ENCODE data around the gene NHLRC1. TPM values are rescaled to one million over a fixed set of nuclear protein-coding genes. Genes with fewer than 3 reads are reported as not detected.

NHLRC1 gene
- total and polyA plus RNA-seq, 4 experiments from 2014 or later = 0.95 to 1.7 (median 1.1) TPM

DNA sequence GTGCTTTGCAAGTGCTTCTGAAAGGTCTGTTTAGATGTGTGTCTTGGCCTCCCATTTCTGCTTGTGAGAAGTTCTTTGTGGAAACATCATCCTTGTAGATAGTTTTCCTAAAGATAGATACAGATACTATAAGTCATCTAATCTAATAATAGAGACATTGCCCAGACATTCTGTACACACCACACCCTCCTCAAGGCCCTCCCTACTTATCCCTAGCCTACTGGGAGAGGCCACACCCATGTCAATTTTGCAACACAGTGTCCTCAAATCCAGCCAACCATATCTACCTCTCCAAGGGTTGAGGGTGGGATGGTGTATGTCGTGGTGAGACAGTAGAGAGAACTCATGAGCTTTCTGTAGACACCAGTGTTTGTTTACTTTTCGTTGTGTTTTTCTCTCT, 39.0 kb upstream of the NHLRC1 start:
- CTCF ChIA-PET (ENCODE audit: partially characterized antibody) = interaction anchor here (1.5 kb wide), 1 partner anchor 61 kb away, joined by 3 read pairs; no protein-coding TSS in a partner anchor

DNA sequence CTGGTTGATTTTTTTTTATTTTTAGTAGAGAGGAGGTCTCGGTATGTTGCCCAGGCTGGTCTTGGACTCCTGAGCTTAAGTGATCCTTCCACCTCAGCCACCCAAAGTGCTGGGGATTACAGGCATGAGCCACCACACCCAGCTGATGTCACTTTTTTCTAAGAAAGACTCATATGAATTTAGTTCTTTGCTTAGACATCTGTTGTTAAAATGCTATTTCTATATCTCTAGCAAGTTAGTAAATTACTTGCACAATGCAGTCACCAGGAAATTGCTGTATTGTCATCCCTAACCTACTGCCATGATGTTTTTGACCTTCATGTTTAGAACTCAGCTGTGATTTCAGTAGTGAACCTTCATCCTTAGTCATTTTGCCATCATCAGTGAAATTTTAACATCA, 38.4 kb upstream of the NHLRC1 start:
- peaks cover 7% of the 10 kb centered on the region for H3K4me1 ChIP-seq (ENCODE audit: insufficient read depth, low read length)
- Mint-ChIP-seq H3K9me3 (no peaks in the 10 kb centered on the region), H3K4me1 (peaks cover 5 to 9% (median 7%) of the 10 kb centered on the region in 4 donors), H3K36me3 (peaks cover 38 to 42% of the 10 kb centered on the region in 2 donors), H3K4me3 (no peak overlapping the region), H3K27ac (no peak overlapping the region), H3K27me3 (no peaks in the 10 kb centered on the region)
- no peaks in the 10 kb centered on the region for H3K36me3 ChIP-seq (ENCODE audit: insufficient read depth, low read length)
- intact Hi-C loops (cut with micrococcal nuclease) = no loop called here
- ChIA-PET POLR2A (ENCODE audit: partially characterized antibody) (interaction anchor here (0.6 kb wide), 1 partner anchor 10 kb away, joined by 3 read pairs; no protein-coding TSS in a partner anchor), CTCF (ENCODE audit: partially characterized antibody) (interaction anchor here (0.6 to 1.5 kb wide), 2 partner anchors 61 to 491 kb away, joined by 3 read pairs; no protein-coding TSS in a partner anchor)
- H3K27ac ChIP-seq (ENCODE audit: low read depth, low read length) = no peak overlapping the region
- H3K9me3 ChIP-seq (ENCODE audit: control insufficient read depth in 1 of 2, low read length in 2 of 2) = no peaks in the 10 kb centered on the region
- H3K27me3 ChIP-seq (ENCODE audit: insufficient read depth, low read length) = no peaks in the 10 kb centered on the region
- DNase-seq = no peak
- no peak overlapping the region for H3K4me3 ChIP-seq (ENCODE audit: low read length in 2 of 2)

More for the DNA sequence above, 39.0 kb upstream of the NHLRC1 start:
- Mint-ChIP-seq H3K27me3 (no peaks in the 10 kb centered on the region), H3K9me3 (no peaks in the 10 kb centered on the region), H3K27ac (peak overlapping the region in 2 of 7 donors; percentile 37 to 60), H3K4me3 (no peak overlapping the region), H3K4me1 (peaks cover under 1 to 5% (median 2%) of the 10 kb centered on the region in 4 donors), H3K36me3 (peaks cover 38 to 42% of the 10 kb centered on the region in 2 donors)
- Histone ChIP-seq H3K4me3 (ENCODE audit: low read length in 2 of 2) (no peak overlapping the region), H3K27ac (ENCODE audit: low read depth, low read length) (no peak overlapping the region), H3K4me1 (ENCODE audit: insufficient read depth, low read length) (peaks cover 3% of the 10 kb centered on the region), H3K36me3 (ENCODE audit: insufficient read depth, low read length) (no peaks in the 10 kb centered on the region), H3K27me3 (ENCODE audit: insufficient read depth, low read length) (no peaks in the 10 kb centered on the region), H3K9me3 (ENCODE audit: control insufficient read depth in 1 of 2, low read length in 2 of 2) (no peaks in the 10 kb centered on the region)
- DNase-seq = no peak
- intact Hi-C loops (cut with micrococcal nuclease) = no loop called here
- POLR2A ChIA-PET (ENCODE audit: partially characterized antibody) = no interaction called here

GRCh38 chr6:18155864-18156421, 33.5 kb upstream of the NHLRC1 start:
- POLR2A ChIA-PET (ENCODE audit: partially characterized antibody) = interaction anchor here (0.9 to 2.7 kb wide), 7 partner anchors 10 to 231 kb away, joined by 3 to 13 read pairs (median 5); partner anchors contain the start of genes DEK, NHLRC1 and RNF144B
- no peaks in the 10 kb centered on the region for H3K27me3 ChIP-seq (ENCODE audit: insufficient read depth, low read length)

DNA sequence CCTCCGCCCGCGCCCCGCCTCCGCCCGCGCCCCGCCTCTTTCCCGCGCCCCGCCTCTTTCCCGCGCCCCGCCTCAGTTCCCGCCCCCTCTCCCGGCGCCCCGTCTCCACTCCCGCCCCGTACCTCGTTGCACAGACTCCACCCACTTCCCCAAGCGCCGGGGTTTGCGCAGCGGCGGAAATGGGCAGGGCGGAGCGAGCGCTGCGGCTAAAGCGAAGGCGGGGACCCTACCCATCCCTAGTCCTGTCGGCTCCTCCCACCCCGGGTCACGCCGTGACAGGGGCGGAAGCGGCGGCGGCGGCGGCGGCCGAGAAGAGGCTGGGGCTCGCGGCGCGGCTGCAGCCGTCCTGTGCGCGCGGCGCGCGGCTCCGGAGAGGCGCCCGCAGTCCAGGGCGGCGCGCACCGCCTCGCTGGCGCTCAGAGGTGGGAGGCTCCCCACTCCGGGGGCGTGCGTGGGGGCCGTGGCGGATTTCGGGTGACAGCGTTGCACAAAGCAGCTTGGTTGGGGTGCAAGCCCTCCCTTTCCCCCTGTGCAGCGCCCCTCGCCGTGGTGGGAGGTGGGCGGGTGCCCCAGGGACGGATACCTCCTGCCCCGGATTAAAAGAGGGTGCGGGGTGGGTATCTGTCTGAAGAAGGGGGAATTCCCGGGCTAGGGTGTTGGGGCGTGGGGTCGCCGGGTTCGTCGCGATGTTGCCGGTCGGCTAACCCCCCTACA, 32.8 kb upstream of the NHLRC1 start, which contains the start of gene KDM1B:
KDM1B (plus strand) TSS at position 273 of the 714 bp plus-strand sequence. CDS start 4,474 bp downstream, outside the sequence.
- Mint-ChIP-seq H3K9me3 (no peaks in the 10 kb centered on the region), H3K27me3 (no peaks in the 10 kb centered on the region), H3K27ac (peak within 1 kb of the TSS; percentile 84 to 100 (median 99)), H3K4me1 (peaks cover 17 to 36% (median 28%) of the 10 kb centered on the region in 4 donors), H3K4me3 (peak within 1 kb of the TSS; percentile 98 to 99 (median 99)), H3K36me3 (peaks cover 9 to 11% of the 10 kb centered on the region in 2 donors)
- ChIA-PET CTCF (ENCODE audit: partially characterized antibody) (interaction anchor here (0.8 to 0.9 kb wide), 2 partner anchors 34 to 47 kb away, joined by 3 to 4 read pairs; no protein-coding TSS in a partner anchor), POLR2A (ENCODE audit: partially characterized antibody) (interaction anchor here (0.6 to 2.7 kb wide), 8 partner anchors 11 to 232 kb away, joined by 4 to 13 read pairs (median 5); partner anchors contain the start of genes DEK, NHLRC1 and RNF144B)
- Histone ChIP-seq H3K4me3 (ENCODE audit: low read length in 2 of 2) (peak within 1 kb of the TSS; percentile 92 to 98), H3K27ac (ENCODE audit: low read depth, low read length) (peak within 1 kb of the TSS; percentile 83), H3K27me3 (ENCODE audit: insufficient read depth, low read length) (no peaks in the 10 kb centered on the region), H3K36me3 (ENCODE audit: insufficient read depth, low read length) (no peaks in the 10 kb centered on the region), H3K9me3 (ENCODE audit: control insufficient read depth in 1 of 2, low read length in 2 of 2) (no peaks in the 10 kb centered on the region), H3K4me1 (ENCODE audit: insufficient read depth, low read length) (peaks cover 29% of the 10 kb centered on the region)
- intact Hi-C loops (cut with micrococcal nuclease) = loop anchor here (1.0 to 5.0 kb wide), 5 partner anchors 108 to 1393 kb away; partner anchors contain the start of genes ATXN1, FAM8A1, NUP153 and RNF144B
- DNase-seq = peak; percentile 98 to 100 (median 99)

More at GRCh38 chr6:18155864-18156421, 33.5 kb upstream of the NHLRC1 start:
- Mint-ChIP-seq H3K4me1 (peaks cover 17 to 36% (median 28%) of the 10 kb centered on the region in 4 donors), H3K27me3 (no peaks in the 10 kb centered on the region), H3K27ac (peak overlapping the region; percentile 84 to 97 (median 94)), H3K4me3 (peak overlapping the region; percentile 88 to 99 (median 99)), H3K9me3 (no peaks in the 10 kb centered on the region), H3K36me3 (peaks cover 7 to 11% of the 10 kb centered on the region in 2 donors)
- Histone ChIP-seq H3K4me3 (ENCODE audit: low read length in 2 of 2) (peak overlapping the region; percentile 92 to 98), H3K27ac (ENCODE audit: low read depth, low read length) (peak overlapping the region; percentile 83), H3K36me3 (ENCODE audit: insufficient read depth, low read length) (no peaks in the 10 kb centered on the region), H3K9me3 (ENCODE audit: control insufficient read depth in 1 of 2, low read length in 2 of 2) (no peaks in the 10 kb centered on the region), H3K4me1 (ENCODE audit: insufficient read depth, low read length) (peaks cover 29% of the 10 kb centered on the region)
- peak in 1 of 5 donors; percentile 70 for DNase-seq
- intact Hi-C loops (cut with micrococcal nuclease) = loop anchor here (1.0 to 5.0 kb wide), 5 partner anchors 107 to 1394 kb away; partner anchors contain the start of genes ATXN1, FAM8A1, NUP153 and RNF144B
- CTCF ChIA-PET (ENCODE audit: partially characterized antibody) = interaction anchor here (0.8 to 0.9 kb wide), 2 partner anchors 34 to 46 kb away, joined by 3 to 4 read pairs; no protein-coding TSS in a partner anchor

DNA sequence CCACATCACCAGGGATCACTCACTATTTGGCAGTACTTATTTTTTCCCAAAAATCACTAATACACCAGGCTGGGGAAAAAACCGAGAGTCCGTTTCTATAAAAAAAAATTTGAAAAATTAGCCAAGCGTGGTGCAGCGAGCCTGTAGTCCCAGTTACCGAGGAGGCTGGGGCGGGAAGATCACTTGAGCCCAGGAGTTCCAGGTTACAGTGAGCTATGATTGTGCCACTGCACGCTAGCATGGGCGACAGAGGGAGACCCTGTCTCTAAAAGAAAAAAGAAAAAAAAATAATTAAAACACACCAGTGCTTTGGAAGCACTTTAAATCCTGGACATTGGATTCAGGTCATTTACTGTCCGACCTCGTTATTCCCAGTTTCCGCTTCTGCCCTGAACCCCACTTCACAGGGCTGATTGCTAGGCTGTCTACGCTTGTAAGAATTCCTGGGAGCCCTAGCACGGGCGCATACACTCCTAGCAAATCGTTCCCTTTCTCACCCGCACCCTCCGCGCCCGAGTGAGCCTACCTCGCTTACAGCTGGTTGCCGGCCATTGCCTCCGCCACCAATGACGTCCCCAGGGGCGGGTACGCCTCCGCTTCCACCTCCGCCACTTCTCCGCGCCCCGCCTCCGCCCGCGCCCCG, 32.2 kb upstream of the NHLRC1 start, which contains the start of gene TPMT:
TPMT (minus strand) TSS at position 571 of the 643 bp plus-strand sequence. CDS start 5,950 bp downstream, outside the sequence.
- intact Hi-C loops (cut with micrococcal nuclease) = loop anchor here (1.0 to 5.0 kb wide), 5 partner anchors 109 to 1392 kb away; partner anchors contain the start of genes ATXN1, FAM8A1, NUP153 and RNF144B
- POLR2A ChIA-PET (ENCODE audit: partially characterized antibody) = interaction anchor here (0.6 to 2.7 kb wide), 9 partner anchors 13 to 554 kb away, joined by 3 to 13 read pairs (median 5); partner anchors contain the start of genes DEK, FAM8A1, NHLRC1 and RNF144B
- peak within 1 kb of the TSS; percentile 92 to 98 for H3K4me3 ChIP-seq (ENCODE audit: low read length in 2 of 2)
- no peaks in the 10 kb centered on the region for H3K9me3 ChIP-seq (ENCODE audit: control insufficient read depth in 1 of 2, low read length in 2 of 2)
- no peaks in the 10 kb centered on the region for H3K27me3 ChIP-seq (ENCODE audit: insufficient read depth, low read length)
- CTCF ChIA-PET (ENCODE audit: partially characterized antibody) = interaction anchor here (1.0 kb wide), 1 partner anchor 32 kb away, joined by 3 read pairs; no protein-coding TSS in a partner anchor
- Mint-ChIP-seq H3K27ac (peak within 1 kb of the TSS; percentile 84 to 100 (median 99)), H3K36me3 (peaks cover 5 to 11% of the 10 kb centered on the region in 2 donors), H3K9me3 (no peaks in the 10 kb centered on the region), H3K27me3 (no peaks in the 10 kb centered on the region), H3K4me1 (peaks cover 17 to 36% (median 28%) of the 10 kb centered on the region in 4 donors), H3K4me3 (peak within 1 kb of the TSS; percentile 98 to 99 (median 99))
- H3K27ac ChIP-seq (ENCODE audit: low read depth, low read length) = peak within 1 kb of the TSS; percentile 83
- no peaks in the 10 kb centered on the region for H3K36me3 ChIP-seq (ENCODE audit: insufficient read depth, low read length)
- DNase-seq = no peak
- peaks cover 29% of the 10 kb centered on the region for H3K4me1 ChIP-seq (ENCODE audit: insufficient read depth, low read length)

- DNase-seq = no peak
- H3K27ac ChIP-seq (ENCODE audit: low read depth, low read length) = no peak overlapping the region
- H3K4me3 ChIP-seq (ENCODE audit: low read length in 2 of 2) = no peak overlapping the region
- H3K36me3 Mint-ChIP-seq = peaks cover 11 to 19% of the 10 kb centered on the region in 2 donors
- H3K4me1 ChIP-seq (ENCODE audit: insufficient read depth, low read length) = peaks cover 29% of the 10 kb centered on the region
- intact Hi-C loops (cut with micrococcal nuclease) = no loop called here
- H3K9me3 ChIP-seq (ENCODE audit: control insufficient read depth in 1 of 2, low read length in 2 of 2) = no peaks in the 10 kb centered on the region
- H3K27me3 Mint-ChIP-seq = no peaks in the 10 kb centered on the region
- peaks cover 2% of the 10 kb centered on the region for H3K36me3 ChIP-seq (ENCODE audit: insufficient read depth, low read length)
- H3K4me3 Mint-ChIP-seq = peak overlapping the region in 2 of 8 donors; percentile 36 to 52
- ChIA-PET POLR2A (ENCODE audit: partially characterized antibody) (no interaction called here), CTCF (ENCODE audit: partially characterized antibody) (no interaction called here)
- peak overlapping the region in 4 of 7 donors; percentile 14 to 73 (median 68) for H3K27ac Mint-ChIP-seq
- H3K27me3 ChIP-seq (ENCODE audit: insufficient read depth, low read length) = no peaks in the 10 kb centered on the region
- peaks cover 18 to 36% (median 26%) of the 10 kb centered on the region in 4 donors for H3K4me1 Mint-ChIP-seq
- H3K9me3 Mint-ChIP-seq = no peaks in the 10 kb centered on the region
Measured at GRCh38 chr6:18153311-18153703, 30.8 kb upstream of the NHLRC1 start.

Data from CD4-positive, alpha-beta memory T cell (primary cell).